ENCODE measurements around the gene TMEM169. TPM values are rescaled to one million over a fixed set of nuclear protein-coding genes. Genes with fewer than 3 reads are reported as not detected.
"Not testable (repeated sequence)": the region's sequence is repeated elsewhere in the genome, so short reads cannot be mapped to it uniquely, and the experiment has no call there.

TMEM169 gene
- total RNA-seq, 6 experiments from 2014 or later: 0.29 to 2.7 (median 1.0) TPM

GRCh38 chr2:216075510-216076485 lies 5.9 kb upstream of the TMEM169 start:
- H3K4me3 ChIP-seq: peak overlapping the region in 1 of 3 donors; percentile 11
- ATAC-seq: peak in 3 of 4 donors; percentile 12 to 27 (median 22)
- intact Hi-C loops (cut with DNase I): no loop called here

GRCh38 chr2:216078776-216079175 lies 2.9 kb upstream of the TMEM169 start:
- peak; percentile 34 to 66 (median 36) for ATAC-seq

More at GRCh38 chr2:216075510-216076485, 5.9 kb upstream of the TMEM169 start:
- Histone ChIP-seq H3K9me3 (no peaks in the 10 kb centered on the region), H3K27ac (peak overlapping the region in 2 of 3 donors; percentile 33 to 54), H3K27me3 (no peaks in the 10 kb centered on the region), H3K4me1 (peaks cover 0 to 69% (median 20%) of the 10 kb centered on the region in 4 donors), H3K36me3 (peaks cover 0 to 18% (median 0%) of the 10 kb centered on the region in 4 donors)
- WGBS (ENCODE audit: insufficient coverage, low coverage, low lambda C conversion rate, missing lambda C conversion rate): 25% methylated on average over 5 of the region's 6 CpGs
- DNase-seq: no peak
- no peak for TF ChIP-seq POLR2A (IDR thresholded peaks at IDR 0.05)
- TF ChIP-seq, protein P1, sequence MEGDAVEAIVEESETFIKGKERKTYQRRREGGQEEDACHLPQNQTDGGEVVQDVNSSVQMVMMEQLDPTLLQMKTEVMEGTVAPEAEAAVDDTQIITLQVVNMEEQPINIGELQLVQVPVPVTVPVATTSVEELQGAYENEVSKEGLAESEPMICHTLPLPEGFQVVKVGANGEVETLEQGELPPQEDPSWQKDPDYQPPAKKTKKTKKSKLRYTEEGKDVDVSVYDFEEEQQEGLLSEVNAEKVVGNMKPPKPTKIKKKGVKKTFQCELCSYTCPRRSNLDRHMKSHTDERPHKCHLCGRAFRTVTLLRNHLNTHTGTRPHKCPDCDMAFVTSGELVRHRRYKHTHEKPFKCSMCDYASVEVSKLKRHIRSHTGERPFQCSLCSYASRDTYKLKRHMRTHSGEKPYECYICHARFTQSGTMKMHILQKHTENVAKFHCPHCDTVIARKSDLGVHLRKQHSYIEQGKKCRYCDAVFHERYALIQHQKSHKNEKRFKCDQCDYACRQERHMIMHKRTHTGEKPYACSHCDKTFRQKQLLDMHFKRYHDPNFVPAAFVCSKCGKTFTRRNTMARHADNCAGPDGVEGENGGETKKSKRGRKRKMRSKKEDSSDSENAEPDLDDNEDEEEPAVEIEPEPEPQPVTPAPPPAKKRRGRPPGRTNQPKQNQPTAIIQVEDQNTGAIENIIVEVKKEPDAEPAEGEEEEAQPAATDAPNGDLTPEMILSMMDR (IDR thresholded peaks at IDR 0.05): no peak

DNA sequence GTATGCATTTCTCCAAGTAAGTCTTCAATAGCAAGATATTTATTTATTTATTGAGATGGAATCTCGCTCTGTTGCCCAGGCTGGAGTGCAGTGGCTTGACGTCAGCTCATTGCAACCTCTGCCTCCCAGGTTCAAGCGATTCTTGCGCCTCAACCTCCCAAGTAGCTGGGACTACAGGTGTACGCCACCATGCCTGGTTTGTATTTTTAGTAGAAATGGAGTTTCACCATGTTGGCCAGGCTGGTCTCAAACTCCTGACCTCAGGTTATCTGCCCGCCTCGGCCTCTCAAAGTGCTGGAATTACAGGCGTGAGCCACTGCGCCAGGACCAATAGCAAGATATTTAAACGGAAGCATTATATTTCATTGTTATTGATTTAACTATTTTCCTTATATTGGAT lies 1.7 kb upstream of the TMEM169 start:
- H3K36me3 ChIP-seq; intact Hi-C loops (cut with DNase I); H3K9me3 ChIP-seq; ATAC-seq; H3K27me3 ChIP-seq; DNase-seq: not testable (repeated sequence)
- H3K4me1 ChIP-seq: peaks cover 0 to 59% (median 13%) of the 10 kb centered on the region in 4 donors
- H3K27ac ChIP-seq: peak overlapping the region; percentile 34 to 83 (median 78)
- 34% methylated on average over 10 of the region's 10 CpGs for WGBS (ENCODE audit: insufficient coverage, low coverage, low lambda C conversion rate, missing lambda C conversion rate)
- peak overlapping the region; percentile 70 to 86 (median 80) for H3K4me3 ChIP-seq

More at GRCh38 chr2:216078776-216079175, 2.9 kb upstream of the TMEM169 start:
- TF ChIP-seq POLR2A (IDR thresholded peaks at IDR 0.05): no peak
- TF ChIP-seq, protein P1 (IDR thresholded peaks at IDR 0.05): no peak
- Histone ChIP-seq H3K9me3 (no peaks in the 10 kb centered on the region), H3K27ac (peak overlapping the region in 2 of 3 donors; percentile 78 to 83), H3K36me3 (peaks cover 0 to 4% (median 0%) of the 10 kb centered on the region in 4 donors), H3K4me3 (peak overlapping the region in 2 of 3 donors; percentile 80 to 86), H3K4me1 (peaks cover 0 to 59% (median 16%) of the 10 kb centered on the region in 4 donors), H3K27me3 (no peaks in the 10 kb centered on the region)
- WGBS (ENCODE audit: insufficient coverage, low coverage, low lambda C conversion rate, missing lambda C conversion rate): 23% methylated on average over 1 of the region's 1 CpG
- intact Hi-C loops (cut with DNase I): no loop called here
- no peak for DNase-seq

- Histone ChIP-seq H3K4me3 (peak overlapping the region; percentile 70 to 86 (median 80)), H3K27ac (peak overlapping the region; percentile 59 to 83 (median 78)), H3K9me3 (no peaks in the 10 kb centered on the region), H3K36me3 (no peaks in the 10 kb centered on the region), H3K4me1 (peaks cover 0 to 57% (median 12%) of the 10 kb centered on the region in 4 donors), H3K27me3 (no peaks in the 10 kb centered on the region)
- ATAC-seq (no peak), DNase-seq (no peak)
- intact Hi-C loops (cut with DNase I): no loop called here
- WGBS (ENCODE audit: insufficient coverage, low coverage, low lambda C conversion rate, missing lambda C conversion rate): 0% methylated on average over 1 of the region's 1 CpG
- TF ChIP-seq POLR2A (IDR thresholded peaks at IDR 0.05): no peak
- TF ChIP-seq, protein P1 (IDR thresholded peaks at IDR 0.05): no peak
These were observed 707 bp upstream of the TMEM169 start for GRCh38 chr2:216081012-216081411.

Measured in right lobe of liver (tissue), 6 donors.